ENCODE measurements around the gene NPY4R2.
"Not testable (repeated sequence)": the region's sequence is repeated elsewhere in the genome, so short reads cannot be mapped to it uniquely, and the experiment has no call there.

- not testable (repeated sequence) for TF ChIP-seq POLR2A, CTCF (IDR thresholded peaks at IDR 0.05)
Measured at GRCh38 chr10:47936772-47937228, 18.3 kb downstream of the NPY4R2 start.

Data from testis (tissue), 2 donors.